A673 (cell line): ENCODE measurements around the gene CBX8. TPM values are rescaled to one million over a fixed set of nuclear protein-coding genes. Genes with fewer than 3 reads are reported as not detected.

Source experiments
- BruUV-seq: library from RNA; stranded (reverse); fragments of 400-500 nt; replicated peaks from 2 replicates; lab custom pipeline; 2021; lab: Mats Ljungman, UMichigan
- CTCF ChIA-PET: fragments of 300-600 bp; sonication (Branson Sonifier 250); formaldehyde crosslinking; loops from one replicate; lab custom pipeline; 2022; ENCODE audit warnings: antibody characterized with exemption; lab: Charles Lee
- POLR2A ChIA-PET: fragments of 300-600 bp; sonication (Branson Sonifier 250); formaldehyde crosslinking; loops from one replicate; lab custom pipeline; 2022; ENCODE audit warnings: antibody characterized with exemption; ENCODE audit not compliant: low non-redundant PET; lab: Charles Lee
- DNase-seq: peaks from one replicate; pipeline ENCODE4 v3.0.0-alpha.2; 2015; ENCODE audit warnings: low spot score
- H3K27ac ChIP-seq: fragments of 200-600 bp; sonication (generic); 2 replicates; pipeline ENCODE4 v1.5.1; 2016; ENCODE audit warnings: mixed run types, low read depth, mild to moderate bottlenecking, mixed read lengths, antibody characterized with exemption, low read length; ENCODE audit not compliant: poor library complexity, severe bottlenecking
- H3K27me3 ChIP-seq: fragments of 200-600 bp; sonication (generic); replicated peaks from 2 replicates; pipeline ENCODE4 v1.6.1; 2017; ENCODE audit warnings: mixed run types, low read depth, mild to moderate bottlenecking, mixed read lengths, antibody characterized with exemption, low read length; ENCODE audit not compliant: insufficient read depth, poor library complexity
- H3K36me3 ChIP-seq: fragments of 200-600 bp; sonication (generic); 2 replicates; pipeline ENCODE4 v1.6.1; 2016; ENCODE audit warnings: mixed run types, mild to moderate bottlenecking, mixed read lengths, antibody characterized with exemption, low read length; ENCODE audit not compliant: insufficient read depth, poor library complexity, severe bottlenecking
- H3K4me1 ChIP-seq: fragments of 200-600 bp; sonication (generic); 2 replicates; pipeline ENCODE4 v1.6.1; 2017; ENCODE audit warnings: mixed run types, mild to moderate bottlenecking, mixed read lengths, antibody characterized with exemption, low read length; ENCODE audit not compliant: insufficient read depth, poor library complexity, severe bottlenecking
- H3K4me3 ChIP-seq: fragments of 200-600 bp; sonication (generic); 2 replicates; pipeline ENCODE4 v1.5.1; 2016; ENCODE audit warnings: low read depth, mixed run types, mild to moderate bottlenecking, mixed read lengths, low read length; ENCODE audit not compliant: poor library complexity, severe bottlenecking
- H3K9me3 ChIP-seq: fragments of 200-600 bp; sonication (generic); 2 replicates; pipeline ENCODE4 v1.6.1; 2016; ENCODE audit warnings: mixed run types, low read depth, mild to moderate bottlenecking, mixed read lengths, antibody characterized with exemption, low read length; ENCODE audit not compliant: poor library complexity, severe bottlenecking
- CTCF ChIP-seq: fragments of 300-800, 200-600 bp; sonication (generic); conservative IDR thresholded peaks from 2 replicates; pipeline ENCODE4 v1.5.1; 2017; ENCODE audit warnings: low read depth, mild to moderate bottlenecking, antibody characterized with exemption, low read length, moderate library complexity, mixed read lengths
- EZH2 ChIP-seq: fragments of 200-600 bp; sonication (generic); IDR thresholded peaks from 2 replicates; pipeline ENCODE4 v1.6.1; 2017; ENCODE audit warnings: borderline replicate concordance, low read depth, mild to moderate bottlenecking, mixed read lengths, antibody characterized with exemption, low read length; ENCODE audit not compliant: poor library complexity, severe bottlenecking
- intact Hi-C: fragments of 100-400 bp; cut with micrococcal nuclease; formaldehyde crosslinking; loops from one replicate; pipeline ENCODE4 v1.10.0; 2022; ENCODE audit not compliant: unreplicated experiment
- total RNA-seq: library from RNA; stranded (reverse); gene quantifications from 2 replicates; pipeline ENCODE4 v1.2.3, GENCODE V29; 2021

CBX8 gene
- total RNA-seq, 1 experiment from 2014 or later = 27.0 TPM

GRCh38 chr17:79742951-79743476, 53.9 kb downstream of the CBX8 start:
- TF ChIP-seq EZH2 (no peak), CTCF (no peak)
- no peaks in the 10 kb centered on the region for H3K9me3 ChIP-seq
- intact Hi-C loops = loop anchor here (5.0 to 10.0 kb wide), 2 partner anchors 92 to 179 kb away; partner anchors contain the start of gene CBX4
- no peak overlapping the region for H3K4me3 ChIP-seq
- peaks cover 14% of the 10 kb centered on the region for H3K27me3 ChIP-seq
- ChIA-PET POLR2A (no interaction called here), CTCF (interaction anchor here (0.6 kb wide), 1 partner anchor 9 kb away, joined by 7 read pairs; no protein-coding TSS in a partner anchor)
- peaks cover 21% of the 10 kb centered on the region for H3K4me1 ChIP-seq
- no peak overlapping the region for H3K27ac ChIP-seq
- no peaks in the 10 kb centered on the region for H3K36me3 ChIP-seq
- BruUV-seq = no TSS peak
- no peak for DNase-seq

- Histone ChIP-seq H3K27me3 (peaks cover 10% of the 10 kb centered on the region), H3K4me1 (peaks cover 18% of the 10 kb centered on the region), H3K27ac (no peak overlapping the region), H3K4me3 (no peak overlapping the region), H3K9me3 (no peaks in the 10 kb centered on the region), H3K36me3 (no peaks in the 10 kb centered on the region)
- ChIA-PET CTCF (interaction anchor here (0.5 to 1.5 kb wide), 9 partner anchors 10 to 1533 kb away, joined by 3 to 7 read pairs (median 3); no protein-coding TSS in a partner anchor), POLR2A (no interaction called here)
- intact Hi-C loops = loop anchor here (5.0 to 10.0 kb wide), 2 partner anchors 92 to 180 kb away; partner anchors contain the start of gene CBX4
- no peak for TF ChIP-seq CTCF
- TF ChIP-seq EZH2 = no peak
- no TSS peak for BruUV-seq
- DNase-seq = no peak
These were observed 54.3 kb downstream of the CBX8 start for GRCh38 chr17:79742589-79742918.

Other genes with a start within 250 kb of the CBX8 start
- not detected in 2 replicates for gene RBFOX3, start 186.0 kb downstream of the CBX8 start, total RNA-seq
- gene ENPP7, start 66.1 kb downstream of the CBX8 start, total RNA-seq = not detected in 2 replicates
- 59.5 and 66.4 TPM in 2 replicates for gene CBX2, start 18.9 kb downstream of the CBX8 start, total RNA-seq
- gene CBX4, start 42.4 kb upstream of the CBX8 start, total RNA-seq = 42.6 and 45.5 TPM in 2 replicates
- gene TBC1D16, start 238.8 kb upstream of the CBX8 start, total RNA-seq = 49.1 and 54.7 TPM in 2 replicates
- gene CCDC40, start 239.6 kb upstream of the CBX8 start, total RNA-seq = 3.5 and 6.4 TPM in 2 replicates